ENCODE measurements around the gene GRID1.

Gene GRID1

GRCh38 chr10:86366033-86366901, at the start of gene GRID1:
Gene GRID1, minus strand, starts transcription at chr10:86366795.
- peak; percentile 83 for DNase-seq

GRCh38 chr10:86415583-86415982, 49.0 kb upstream of the GRID1 start:
- DNase-seq: no peak

- DNase-seq: no peak
Observed at GRCh38 chr10:86415116-86415515, 48.5 kb upstream of the GRID1 start.

DNA sequence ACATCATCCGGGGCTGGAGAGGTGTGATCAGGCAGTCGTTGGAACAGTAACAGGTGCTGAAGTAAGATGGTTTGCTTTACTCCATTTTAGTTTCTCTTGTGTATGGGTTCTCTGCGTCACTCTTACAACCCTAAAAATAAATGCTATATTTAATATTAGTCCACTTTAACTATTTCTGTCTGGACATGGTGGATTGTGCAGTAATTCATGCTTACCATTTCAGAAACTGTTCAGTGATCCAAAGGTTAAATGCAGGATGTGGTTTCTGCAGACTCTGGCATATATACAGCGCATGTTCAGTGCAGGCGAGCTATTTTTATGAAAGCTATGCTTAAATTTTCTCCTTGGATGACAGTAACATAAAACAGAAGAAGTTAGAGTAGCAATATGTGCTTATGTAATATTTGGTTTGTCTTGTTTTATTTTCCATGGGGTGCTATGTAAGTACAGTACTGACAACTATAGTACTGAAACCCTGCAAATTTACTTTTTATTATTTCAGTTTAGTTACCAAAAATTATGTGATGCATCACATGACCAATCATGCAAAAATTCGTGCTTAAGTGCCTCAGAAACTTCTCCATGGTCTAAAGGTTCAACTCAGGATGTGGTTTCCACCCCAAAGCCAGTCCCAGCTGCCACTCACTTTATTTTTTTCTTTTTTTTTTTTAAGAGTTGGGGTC, 46.6 kb upstream of the GRID1 start:
- no peak for DNase-seq

DNA sequence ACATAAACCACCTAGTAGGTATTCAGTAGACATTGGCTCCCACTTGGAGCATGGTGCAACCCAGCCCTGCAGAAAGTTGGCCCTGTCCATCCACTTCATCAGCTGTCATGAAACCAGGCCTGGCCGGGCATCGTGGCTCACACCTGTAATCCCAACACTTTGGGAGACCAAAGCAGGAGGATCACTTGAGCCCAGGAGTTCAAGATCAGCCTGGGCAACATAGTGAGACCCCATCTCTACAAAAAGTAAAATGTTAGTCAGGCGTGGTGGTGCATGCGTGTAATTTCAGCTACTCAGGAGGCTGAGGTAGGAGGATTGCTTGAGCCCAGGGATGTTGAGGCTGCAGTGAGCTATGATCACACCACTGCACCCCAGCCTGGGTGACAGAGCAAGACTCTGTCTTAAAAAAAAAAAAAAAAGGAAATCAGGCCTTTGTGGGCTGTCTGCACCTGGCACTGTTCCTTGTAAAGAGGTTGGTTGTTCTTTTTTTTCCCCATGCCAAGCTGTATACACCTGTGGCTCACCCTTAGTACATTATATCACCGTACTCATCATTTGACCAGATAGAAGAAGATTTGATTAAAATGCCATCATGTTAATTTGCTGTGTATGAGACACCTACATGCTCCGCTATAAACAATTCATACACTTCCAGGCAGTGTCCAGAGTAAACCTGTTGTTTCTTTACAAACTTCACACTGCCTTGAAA, 45.4 kb upstream of the GRID1 start:
- no peak for DNase-seq

- no peak for DNase-seq
Observed at GRCh38 chr10:86411281-86411841, 44.8 kb upstream of the GRID1 start.

DNA sequence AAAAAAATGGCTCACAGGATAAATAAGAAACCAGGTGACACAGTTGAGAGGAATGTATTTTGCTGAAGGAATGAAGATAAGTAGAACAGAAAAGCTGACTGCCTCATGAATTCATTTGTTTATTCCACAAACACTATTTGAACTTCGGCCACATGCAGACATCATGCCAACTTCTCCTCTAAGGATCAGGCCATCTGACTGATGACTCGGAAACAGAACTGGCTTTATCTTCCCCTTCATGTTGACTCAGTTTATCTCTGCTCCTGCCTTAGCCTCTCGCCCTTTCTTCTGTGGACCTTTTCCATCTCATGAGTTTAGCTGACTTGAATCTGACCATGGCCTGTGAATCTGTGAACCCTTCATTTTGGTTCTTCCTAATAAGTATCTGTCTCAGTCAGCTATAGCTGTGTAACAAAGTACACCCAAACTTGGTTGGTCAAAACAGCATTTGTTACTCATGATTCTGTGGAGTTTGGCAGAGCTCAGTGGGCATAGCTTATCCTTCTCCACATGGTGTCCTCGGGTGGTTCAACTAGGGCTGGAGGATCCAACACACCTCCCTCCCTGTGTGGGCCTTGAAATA, 44.0 kb upstream of the GRID1 start:
- DNase-seq: no peak

DNA sequence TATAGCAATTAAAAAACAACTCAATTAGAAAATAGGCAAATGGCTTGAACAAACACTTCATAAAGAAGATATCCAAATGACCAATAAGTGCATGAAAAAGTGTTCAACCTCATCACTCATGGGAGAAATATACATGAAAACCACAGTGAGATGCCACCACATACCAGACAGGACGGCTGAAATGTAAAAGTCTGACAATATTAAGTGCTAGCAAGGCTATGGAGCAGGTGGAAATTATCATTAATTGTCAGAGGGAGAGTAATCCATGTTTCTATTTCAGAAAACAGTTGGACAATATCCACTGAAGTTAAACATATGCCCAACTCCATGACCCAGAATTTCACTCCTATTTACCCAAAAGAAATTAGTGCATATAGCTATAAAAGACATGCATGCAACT, 42.6 kb upstream of the GRID1 start:
- DNase-seq: no peak

GRCh38 chr10:86403183-86403797, 36.7 kb upstream of the GRID1 start:
- DNase-seq: no peak

DNA sequence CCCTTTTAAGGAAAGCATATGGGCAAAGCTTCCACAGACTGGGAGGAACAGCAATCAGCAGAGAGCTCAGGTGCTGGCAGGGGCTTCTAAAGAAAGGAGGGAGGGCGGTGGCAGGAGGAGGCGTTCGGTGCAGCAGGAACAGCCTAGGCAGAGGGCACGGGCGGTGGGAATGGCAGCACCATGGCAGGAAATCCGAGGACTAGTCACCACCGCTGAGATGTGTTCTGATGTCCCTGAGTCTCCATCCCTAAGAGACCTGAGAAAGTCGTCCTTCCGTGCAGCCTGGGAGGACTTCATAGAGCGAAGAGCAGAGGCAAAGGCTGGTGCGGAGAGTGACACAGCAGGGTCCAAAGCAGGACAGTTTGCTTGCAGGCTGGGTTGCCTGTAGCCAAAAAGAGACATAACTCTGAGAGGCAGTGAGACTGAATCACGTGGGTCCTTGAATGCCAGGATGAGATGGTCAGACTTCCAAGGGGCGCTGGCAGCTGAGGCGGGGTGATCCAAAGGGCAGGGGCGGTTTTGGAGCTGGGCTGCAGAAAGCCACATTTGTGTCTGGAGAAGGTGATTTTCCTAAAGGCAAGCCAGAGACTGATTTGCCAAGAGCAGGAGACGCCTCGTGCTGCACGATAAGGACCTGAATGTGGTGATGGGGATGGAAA, 35.8 kb upstream of the GRID1 start:
- no peak for DNase-seq

DNA sequence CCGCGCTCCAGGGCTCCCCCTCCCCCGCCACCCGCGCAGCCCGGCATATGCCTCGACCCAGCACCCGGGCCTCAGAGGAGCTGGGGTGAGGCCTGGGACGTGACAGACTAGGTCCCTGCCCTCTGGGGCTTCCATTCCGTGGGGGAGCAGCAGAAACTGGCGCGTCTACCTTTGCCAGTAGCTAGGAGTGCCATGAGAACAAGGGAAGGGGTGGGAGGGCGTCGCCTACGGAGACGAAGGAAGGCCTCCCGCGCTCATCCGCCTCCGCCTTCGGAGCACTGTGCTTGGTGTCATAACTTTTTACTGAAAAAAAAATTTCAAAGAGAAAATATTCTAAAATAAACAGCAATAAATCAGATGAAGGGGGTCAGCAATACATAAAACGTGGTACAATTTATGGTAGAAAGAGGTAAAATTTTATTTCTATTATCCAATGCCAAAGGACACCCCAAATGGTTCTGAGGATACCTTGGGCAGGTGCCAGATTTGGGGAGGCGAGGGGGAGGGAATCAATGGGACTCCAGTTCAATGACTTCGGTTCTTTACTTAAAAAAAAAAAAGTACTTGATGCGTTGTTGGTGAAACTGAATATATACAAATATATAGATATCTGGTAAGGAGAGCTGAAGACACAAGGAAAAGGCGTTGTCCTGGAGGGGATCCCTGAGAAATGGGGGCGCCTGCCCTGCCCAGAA, 35.1 kb upstream of the GRID1 start:
- DNase-seq: no peak

DNA sequence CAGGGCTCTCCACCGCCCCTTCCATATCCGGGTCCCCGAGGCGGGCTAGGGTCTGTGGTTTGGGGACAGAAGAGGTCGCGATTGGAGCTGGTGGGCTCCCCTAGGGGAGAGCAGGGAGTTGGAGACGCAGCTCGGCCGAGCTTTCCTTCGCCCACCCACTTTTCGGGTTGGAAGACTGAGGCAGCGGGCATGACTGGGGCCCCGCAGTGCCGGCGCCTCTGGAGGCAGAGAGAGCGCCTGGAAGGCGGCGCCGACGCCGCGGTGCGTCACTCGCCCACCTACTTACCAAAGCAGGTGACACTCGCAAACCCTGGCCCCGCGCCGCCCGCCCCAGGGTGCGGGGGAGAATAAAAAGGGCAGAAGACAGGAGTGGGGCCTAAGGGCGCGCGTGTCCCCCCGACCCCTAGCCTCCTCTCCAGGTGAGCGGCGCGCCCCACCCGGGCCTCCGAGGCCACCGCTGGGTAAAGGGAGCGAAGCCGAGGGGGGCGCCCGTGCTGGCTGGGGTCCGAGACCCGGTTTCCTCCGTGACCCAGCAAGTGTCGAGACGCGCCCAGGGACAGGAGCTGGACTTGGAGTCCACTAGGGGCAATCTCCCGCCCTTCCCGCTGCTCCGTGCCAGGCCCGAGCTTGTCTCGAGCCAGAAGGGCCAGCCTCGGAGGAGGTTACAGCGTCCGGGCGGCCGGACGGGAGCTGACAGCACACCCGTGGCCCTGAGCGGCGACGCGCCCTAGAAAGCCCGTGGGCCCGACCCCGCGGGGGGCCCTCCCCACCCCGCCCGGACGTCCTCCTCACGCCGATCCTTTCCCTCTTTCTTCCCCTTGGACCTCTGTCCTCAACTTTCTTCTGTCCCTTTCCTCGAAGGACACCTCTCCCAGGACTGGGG, 34.4 kb upstream of the GRID1 start:
- no peak for DNase-seq

- DNase-seq: peak; percentile 93
Observed at GRCh38 chr10:86399879-86400704, 33.5 kb upstream of the GRID1 start.

GRCh38 chr10:86399514-86399878, 32.9 kb upstream of the GRID1 start:
- DNase-seq: no peak

DNA sequence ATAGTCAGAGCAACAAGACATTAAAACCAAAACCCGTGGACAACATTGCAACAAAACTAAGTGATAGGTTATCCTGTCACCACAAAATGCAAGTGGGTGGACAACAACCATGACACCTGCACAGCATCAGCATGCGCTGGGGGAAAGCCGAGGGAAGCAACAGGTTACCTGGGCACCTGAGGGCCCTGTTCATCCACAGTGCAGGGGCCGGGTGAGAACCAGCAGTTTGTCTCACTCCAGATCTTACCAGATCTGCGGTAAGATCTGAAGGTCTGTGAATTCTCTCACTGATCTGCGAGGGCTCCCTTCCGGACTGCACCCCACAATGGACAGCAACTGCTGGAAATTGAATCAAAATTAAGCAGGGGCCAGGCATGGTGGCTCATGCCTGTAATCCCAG, 30.5 kb upstream of the GRID1 start:
- DNase-seq: no peak

DNA sequence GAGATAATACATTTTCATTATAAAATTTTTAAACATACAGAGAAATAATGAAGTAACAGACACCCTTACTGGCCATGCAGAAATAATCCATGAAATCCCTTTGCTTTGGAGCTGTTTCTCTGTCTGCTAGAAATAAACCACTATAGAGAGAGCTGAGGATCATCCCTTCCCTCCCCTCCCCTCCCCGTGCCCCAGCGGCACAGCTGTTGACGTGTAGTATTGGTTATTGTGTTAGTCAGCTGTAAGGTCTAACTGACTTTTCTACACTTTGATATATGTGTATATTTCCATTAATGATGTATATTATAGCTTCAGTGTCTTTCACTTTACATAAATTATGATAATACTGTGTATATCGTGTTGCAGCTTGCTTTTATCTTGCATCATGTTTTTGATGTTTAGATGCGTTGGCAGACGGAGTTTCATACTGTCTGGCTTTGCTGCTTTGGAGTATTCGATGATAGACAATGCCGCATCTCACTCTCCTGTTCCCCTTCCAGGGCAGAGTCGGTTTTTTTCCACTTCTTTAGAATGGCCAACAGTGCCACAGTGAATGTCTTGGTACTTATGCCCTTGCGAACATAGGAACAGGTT, 27.4 kb upstream of the GRID1 start:
- DNase-seq: no peak

- DNase-seq: no peak
Observed at GRCh38 chr10:86393362-86393761, 26.8 kb upstream of the GRID1 start.

DNA sequence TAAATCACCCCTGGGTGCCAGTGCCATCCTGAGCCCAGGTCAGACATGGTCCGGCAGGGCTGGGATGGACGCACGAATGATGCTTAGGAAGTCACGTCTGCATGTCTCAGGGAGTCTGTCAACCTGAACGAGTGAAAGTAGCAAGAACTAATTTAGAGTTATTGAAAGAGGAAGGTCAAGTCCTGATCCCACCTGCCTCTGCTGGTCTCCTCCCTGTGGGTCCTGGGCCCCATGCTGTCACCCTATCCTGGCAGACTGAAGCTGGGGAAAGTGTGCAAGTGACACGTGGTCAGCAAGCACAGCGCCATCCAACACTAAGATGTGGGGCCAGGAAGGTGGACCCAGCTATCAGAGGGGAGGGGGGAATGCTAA, 26.1 kb upstream of the GRID1 start:
- no peak for DNase-seq
